ENCODE results near the gene PLXNB2.

GRCh38 chr22:50294319-50294656 lies 13.2 kb downstream of the PLXNB2 start:
- TF ChIP-seq FOXM1 (IDR thresholded peaks at IDR 0.05; ENCODE audit: borderline replicate concordance), result no peak
- no peak for TF ChIP-seq TARDBP (IDR thresholded peaks at IDR 0.05)
- no peak for TF ChIP-seq ARNT (IDR thresholded peaks at IDR 0.05)
- no peak for TF ChIP-seq SP1 (IDR thresholded peaks at IDR 0.05)
- TF ChIP-seq FOXA1 (IDR thresholded peaks at IDR 0.05), result no peak
- TF ChIP-seq PKNOX1 (IDR thresholded peaks at IDR 0.05), result no peak
- no peak for TF ChIP-seq ELF4 (IDR thresholded peaks at IDR 0.05)
- TF ChIP-seq HDGF (IDR thresholded peaks at IDR 0.05; ENCODE audit: borderline replicate concordance), result no peak
- TF ChIP-seq BHLHE40 (IDR thresholded peaks at IDR 0.05; ENCODE audit: borderline replicate concordance), result no peak
- no peak for TF ChIP-seq L3MBTL2 (conservative IDR thresholded peaks at IDR 0.05)
- no peak for TF ChIP-seq ZNF384 (IDR thresholded peaks at IDR 0.05)
- TF ChIP-seq LEF1 (IDR thresholded peaks at IDR 0.05; ENCODE audit: borderline replicate concordance), result no peak
- no peak for TF ChIP-seq SUZ12 (IDR thresholded peaks at IDR 0.05)
